Nephron (organoid): ENCODE measurements around the gene ARHGEF4.

Experiments
- H3K27ac Mint-ChIP-seq, 3 experiments: 2 replicates each; pipeline ENCODE4 v1.8.0; 2020; ENCODE audit warnings: mixed read lengths in 3 of 3, mild to moderate bottlenecking in 2 of 3, moderate library complexity in 1 of 3
- H3K27me3 Mint-ChIP-seq: 2 replicates; pipeline ENCODE4 v1.8.0; 2021; ENCODE audit warnings: low read depth, mild to moderate bottlenecking, moderate library complexity, mixed read lengths
- H3K36me3 Mint-ChIP-seq: 2 replicates; pipeline ENCODE4 v1.8.0; 2020; ENCODE audit warnings: low read depth, mixed read lengths
- H3K4me1 Mint-ChIP-seq: 2 replicates; pipeline ENCODE4 v1.8.0; 2020; ENCODE audit warnings: mixed read lengths
- H3K4me3 Mint-ChIP-seq, 3 experiments: 2 replicates each; pipeline ENCODE4 v1.8.0; 2020; ENCODE audit warnings: mild to moderate bottlenecking in 3 of 3, mixed read lengths in 3 of 3, moderate library complexity in 2 of 3
- H3K9me3 Mint-ChIP-seq: 2 replicates; pipeline ENCODE4 v1.8.0; 2020; ENCODE audit warnings: mixed read lengths
- CTCF ChIP-seq, 3 experiments: fragments of 200-600 bp; sonication (generic); IDR thresholded peaks; one replicate each; pipeline ENCODE4 v1.5.0; 2021; ENCODE audit warnings: antibody characterized with exemption in 3 of 3; ENCODE audit not compliant: unreplicated experiment in 3 of 3

Gene ARHGEF4

GRCh38 chr2:130813722-130814121 is 23.0 kb upstream of the ARHGEF4 start:
- no peaks in the 10 kb centered on the region for H3K36me3 Mint-ChIP-seq
- TF ChIP-seq CTCF (IDR thresholded peaks at IDR 0.05; ENCODE audit: unreplicated experiment in 3 of 3): no peak
- H3K9me3 Mint-ChIP-seq: no peaks in the 10 kb centered on the region
- H3K27me3 Mint-ChIP-seq: peaks cover 3% of the 10 kb centered on the region
- no peak overlapping the region for H3K4me3 Mint-ChIP-seq
- no peak overlapping the region for H3K27ac Mint-ChIP-seq
- H3K4me1 Mint-ChIP-seq: peaks cover 3% of the 10 kb centered on the region

GRCh38 chr2:130814931-130815680 is 21.6 kb upstream of the ARHGEF4 start:
- peaks cover 12% of the 10 kb centered on the region for H3K4me1 Mint-ChIP-seq
- no peak overlapping the region for H3K4me3 Mint-ChIP-seq
- H3K9me3 Mint-ChIP-seq: no peaks in the 10 kb centered on the region
- no peak overlapping the region for H3K27ac Mint-ChIP-seq
- H3K27me3 Mint-ChIP-seq: peaks cover 3% of the 10 kb centered on the region
- no peak for TF ChIP-seq CTCF (IDR thresholded peaks at IDR 0.05; ENCODE audit: unreplicated experiment in 3 of 3)
- no peaks in the 10 kb centered on the region for H3K36me3 Mint-ChIP-seq

GRCh38 chr2:130818809-130819208 is 17.9 kb upstream of the ARHGEF4 start:
- peaks cover 7% of the 10 kb centered on the region for H3K27me3 Mint-ChIP-seq
- H3K9me3 Mint-ChIP-seq: no peaks in the 10 kb centered on the region
- no peaks in the 10 kb centered on the region for H3K36me3 Mint-ChIP-seq
- H3K4me1 Mint-ChIP-seq: peaks cover 28% of the 10 kb centered on the region
- H3K4me3 Mint-ChIP-seq: no peak overlapping the region
- H3K27ac Mint-ChIP-seq: no peak overlapping the region
- TF ChIP-seq CTCF (IDR thresholded peaks at IDR 0.05; ENCODE audit: unreplicated experiment in 3 of 3): no peak

- peaks cover 9% of the 10 kb centered on the region for H3K27me3 Mint-ChIP-seq
- H3K36me3 Mint-ChIP-seq: no peaks in the 10 kb centered on the region
- TF ChIP-seq CTCF (IDR thresholded peaks at IDR 0.05; ENCODE audit: unreplicated experiment in 3 of 3): no peak
Observed at GRCh38 chr2:130819226-130819607, 17.5 kb upstream of the ARHGEF4 start.

GRCh38 chr2:130819608-130820278 is 17.0 kb upstream of the ARHGEF4 start:
- Mint-ChIP-seq H3K9me3 (no peaks in the 10 kb centered on the region), H3K4me3 (peak overlapping the region in 1 of 3 experiments; percentile 29), H3K27ac (peak overlapping the region; percentile 22 to 81 (median 43)), H3K36me3 (no peaks in the 10 kb centered on the region), H3K27me3 (peaks cover 13% of the 10 kb centered on the region), H3K4me1 (peaks cover 35% of the 10 kb centered on the region)
- peak; percentile 16 to 28 (median 26) for TF ChIP-seq CTCF (IDR thresholded peaks at IDR 0.05; ENCODE audit: unreplicated experiment in 3 of 3)

More at GRCh38 chr2:130819226-130819607, 17.5 kb upstream of the ARHGEF4 start:
- Mint-ChIP-seq H3K4me3 (no peak overlapping the region), H3K27ac (peak overlapping the region in 2 of 3 experiments; percentile 43 to 81), H3K9me3 (no peaks in the 10 kb centered on the region), H3K4me1 (peaks cover 30% of the 10 kb centered on the region)
